ENCODE results near the gene TFPI.

GRCh38 chr2:187475499-187476248, 78.6 kb downstream of the TFPI start:
- TF ChIP-seq EP300 (IDR thresholded peaks at IDR 0.05; ENCODE audit: low read depth) (no peak), CTCF (IDR thresholded peaks at IDR 0.05) (no peak), POLR2A (IDR thresholded peaks at IDR 0.05) (no peak), POLR2AphosphoS5 (IDR thresholded peaks at IDR 0.05) (no peak)

All from transverse colon (tissue), 4 donors.